ENCODE measurements around the gene ST8SIA6.

DNA sequence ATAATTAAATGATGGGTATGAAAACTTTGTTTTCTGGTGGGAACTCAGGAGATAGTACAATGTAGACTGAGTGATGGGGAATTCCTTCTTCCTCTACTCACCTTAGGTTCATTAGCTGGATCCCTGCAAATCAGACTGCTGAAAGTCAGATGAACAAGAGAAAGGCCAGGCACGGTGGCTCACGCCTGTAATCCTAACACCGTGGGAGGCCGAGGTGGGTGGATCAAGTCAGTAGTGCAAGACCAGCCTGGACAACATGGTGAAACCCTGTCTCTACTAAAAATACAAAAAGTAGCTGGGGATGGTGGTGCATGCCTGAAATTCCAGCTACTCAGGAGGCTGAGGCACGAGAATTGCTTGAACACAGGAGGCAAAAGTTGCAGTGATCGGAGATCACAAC is 28.7 kb upstream of the ST8SIA6 start:
- TF ChIP-seq, protein P1, sequence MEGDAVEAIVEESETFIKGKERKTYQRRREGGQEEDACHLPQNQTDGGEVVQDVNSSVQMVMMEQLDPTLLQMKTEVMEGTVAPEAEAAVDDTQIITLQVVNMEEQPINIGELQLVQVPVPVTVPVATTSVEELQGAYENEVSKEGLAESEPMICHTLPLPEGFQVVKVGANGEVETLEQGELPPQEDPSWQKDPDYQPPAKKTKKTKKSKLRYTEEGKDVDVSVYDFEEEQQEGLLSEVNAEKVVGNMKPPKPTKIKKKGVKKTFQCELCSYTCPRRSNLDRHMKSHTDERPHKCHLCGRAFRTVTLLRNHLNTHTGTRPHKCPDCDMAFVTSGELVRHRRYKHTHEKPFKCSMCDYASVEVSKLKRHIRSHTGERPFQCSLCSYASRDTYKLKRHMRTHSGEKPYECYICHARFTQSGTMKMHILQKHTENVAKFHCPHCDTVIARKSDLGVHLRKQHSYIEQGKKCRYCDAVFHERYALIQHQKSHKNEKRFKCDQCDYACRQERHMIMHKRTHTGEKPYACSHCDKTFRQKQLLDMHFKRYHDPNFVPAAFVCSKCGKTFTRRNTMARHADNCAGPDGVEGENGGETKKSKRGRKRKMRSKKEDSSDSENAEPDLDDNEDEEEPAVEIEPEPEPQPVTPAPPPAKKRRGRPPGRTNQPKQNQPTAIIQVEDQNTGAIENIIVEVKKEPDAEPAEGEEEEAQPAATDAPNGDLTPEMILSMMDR (conservative IDR thresholded peaks at IDR 0.05; ENCODE audit: low read length) = no peak
- no peak for TF ChIP-seq EZH2phosphoT487 (IDR thresholded peaks at IDR 0.05; ENCODE audit: borderline replicate concordance, low read depth, low read length)
